ENCODE results near the gene KDM1A. TPM values are rescaled to one million over a fixed set of nuclear protein-coding genes. Genes with fewer than 3 reads are reported as not detected.
A peak's percentile ranks its signal among the peaks of the same experiment; 100 is the strongest.

The KDM1A gene
- polyA plus RNA-seq, 1 donor (not counting 4 experiments of a cell fraction or from before 2014, with no cell fraction given): 84.8 TPM

DNA sequence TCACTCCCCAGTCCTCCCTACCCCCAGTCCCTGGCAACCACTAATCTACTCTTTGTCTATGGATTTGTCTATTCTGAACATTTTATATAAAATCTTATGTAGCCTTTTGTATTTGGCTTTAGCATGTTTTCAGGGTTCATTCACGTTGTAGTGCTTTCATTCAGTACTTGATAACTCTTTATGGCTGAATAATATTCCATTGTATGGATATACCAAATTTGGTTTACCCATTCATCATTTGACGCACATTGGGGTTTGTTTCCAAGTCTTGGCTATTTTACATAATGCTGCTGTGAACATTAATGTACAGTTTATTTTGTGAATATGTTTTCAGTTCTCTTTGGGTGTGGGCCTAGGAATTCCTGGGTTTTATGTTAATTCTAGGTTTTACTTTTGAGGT lies 2.6 kb downstream of the KDM1A start:
- Histone ChIP-seq H3K4me2 (ENCODE audit: control insufficient read depth, extremely low read depth, insufficient read depth, low read depth, low read length) (peak overlapping the region; percentile 100), H3K27me3 (ENCODE audit: control insufficient read depth, extremely low read depth, insufficient read depth, low read length) (no peaks in the 10 kb centered on the region), H3K4me3 (ENCODE audit: control insufficient read depth in 2 of 3, extremely low read depth in 1 of 3, insufficient read depth in 2 of 3, low read depth in 1 of 3, low read length in 3 of 3) (peak overlapping the region in 1 of 3 experiments; percentile 98), H3K4me1 (ENCODE audit: control insufficient read depth, extremely low read depth, insufficient read depth, low read length) (peaks cover 8% of the 10 kb centered on the region), H3K9me3 (ENCODE audit: control insufficient read depth, low read depth, low read length) (no peaks in the 10 kb centered on the region), H4K20me1 (ENCODE audit: control insufficient read depth, extremely low read depth, insufficient read depth, low read length) (peaks cover 5% of the 10 kb centered on the region), H3K9ac (ENCODE audit: control insufficient read depth, extremely low read depth, insufficient read depth, low read length) (no peak overlapping the region), H3K9me1 (ENCODE audit: control insufficient read depth, extremely low read depth, insufficient read depth, low read length) (no peaks in the 10 kb centered on the region), H3K79me2 (ENCODE audit: control insufficient read depth, insufficient read depth, low read length) (peaks cover 75% of the 10 kb centered on the region), H2AFZ (ENCODE audit: control insufficient read depth, low read length) (no peak overlapping the region), H3K27ac (ENCODE audit: control insufficient read depth, insufficient read depth, low read length) (no peak overlapping the region), H3K36me3 (ENCODE audit: control insufficient read depth in 2 of 2, extremely low read depth in 1 of 2, insufficient read depth in 2 of 2, low read length in 2 of 2) (peaks cover 0 to 2% of the 10 kb centered on the region in 2 experiments)
- TF ChIP-seq CTCF (optimal IDR thresholded peaks at IDR 0.05 in 1 of 3, IDR thresholded peaks at IDR 0.05 in 1 of 3, conservative IDR thresholded peaks at IDR 0.05 in 1 of 3; ENCODE audit: extremely low read depth in 1 of 3, insufficient read depth in 2 of 3, low read length in 3 of 3) (no peak), EZH2 (IDR thresholded peaks at IDR 0.05; ENCODE audit: low read length) (no peak)
- dilution Hi-C loops (cut with MboI; ENCODE audit: extremely low pct_ligation_motif_present, low sequenced_read_pairs): no loop called here
- no peak for FAIRE-seq
- no peak for DNase-seq (ENCODE audit: low read depth, low spot score)

- no peaks in the 10 kb centered on the region for H3K9me3 ChIP-seq (ENCODE audit: control insufficient read depth, low read depth, low read length)
- H3K36me3 ChIP-seq (ENCODE audit: control insufficient read depth in 2 of 2, extremely low read depth in 1 of 2, insufficient read depth in 2 of 2, low read length in 2 of 2): peaks cover 0 to 2% of the 10 kb centered on the region in 2 experiments
- H3K4me2 ChIP-seq (ENCODE audit: control insufficient read depth, extremely low read depth, insufficient read depth, low read depth, low read length): no peak overlapping the region
- TF ChIP-seq EZH2 (IDR thresholded peaks at IDR 0.05; ENCODE audit: low read length) (no peak), CTCF (optimal IDR thresholded peaks at IDR 0.05 in 1 of 3, IDR thresholded peaks at IDR 0.05 in 1 of 3, conservative IDR thresholded peaks at IDR 0.05 in 1 of 3; ENCODE audit: extremely low read depth in 1 of 3, insufficient read depth in 2 of 3, low read length in 3 of 3) (no peak)
- H3K27me3 ChIP-seq (ENCODE audit: control insufficient read depth, extremely low read depth, insufficient read depth, low read length): no peaks in the 10 kb centered on the region
- FAIRE-seq: no peak
- H3K9ac ChIP-seq (ENCODE audit: control insufficient read depth, extremely low read depth, insufficient read depth, low read length): no peak overlapping the region
- peaks cover 88% of the 10 kb centered on the region for H3K79me2 ChIP-seq (ENCODE audit: control insufficient read depth, insufficient read depth, low read length)
- H2AFZ ChIP-seq (ENCODE audit: control insufficient read depth, low read length): no peak overlapping the region
- no peak overlapping the region for H3K4me3 ChIP-seq (ENCODE audit: control insufficient read depth in 2 of 3, extremely low read depth in 1 of 3, insufficient read depth in 2 of 3, low read depth in 1 of 3, low read length in 3 of 3)
- no peak for DNase-seq (ENCODE audit: low read depth, low spot score)
- peaks cover 8% of the 10 kb centered on the region for H3K4me1 ChIP-seq (ENCODE audit: control insufficient read depth, extremely low read depth, insufficient read depth, low read length)
- no peaks in the 10 kb centered on the region for H3K9me1 ChIP-seq (ENCODE audit: control insufficient read depth, extremely low read depth, insufficient read depth, low read length)
- peaks cover 5% of the 10 kb centered on the region for H4K20me1 ChIP-seq (ENCODE audit: control insufficient read depth, extremely low read depth, insufficient read depth, low read length)
- H3K27ac ChIP-seq (ENCODE audit: control insufficient read depth, insufficient read depth, low read length): no peak overlapping the region
- dilution Hi-C loops (cut with MboI; ENCODE audit: extremely low pct_ligation_motif_present, low sequenced_read_pairs): no loop called here
Measured at GRCh38 chr1:23023174-23023845, 4.0 kb downstream of the KDM1A start.
